RKO (cell line): ENCODE data around the gene TPRX2.
"Not testable (repeated sequence)": the region's sequence is repeated elsewhere in the genome, so short reads cannot be mapped to it uniquely, and the experiment has no call there.

ENCODE experiments used
- DNase-seq: peaks from one replicate; pipeline ENCODE4 v3.0.0-alpha.2; 2016; ENCODE audit warnings: low spot score

The TPRX2 gene

DNA sequence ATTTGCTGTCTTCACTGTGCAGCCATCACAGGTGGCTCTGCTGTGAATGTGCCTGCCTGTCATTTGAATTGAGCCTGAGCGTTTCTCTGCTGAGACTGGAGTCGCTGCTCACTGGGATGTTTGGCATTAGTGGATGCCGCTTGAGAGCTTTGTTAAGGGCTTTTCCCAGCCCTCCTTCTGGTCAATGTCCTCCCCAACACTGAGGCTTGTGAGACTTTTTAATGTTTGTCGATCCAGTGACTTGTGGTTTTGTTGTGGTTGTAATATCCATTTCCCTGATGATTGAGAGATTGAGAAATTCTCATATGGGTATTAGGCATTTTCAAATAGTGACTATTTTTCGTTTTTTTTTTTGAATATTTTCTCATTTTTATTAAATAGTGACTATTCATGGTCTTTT is 2.6 kb downstream of the TPRX2 start:
- no peak for DNase-seq

DNA sequence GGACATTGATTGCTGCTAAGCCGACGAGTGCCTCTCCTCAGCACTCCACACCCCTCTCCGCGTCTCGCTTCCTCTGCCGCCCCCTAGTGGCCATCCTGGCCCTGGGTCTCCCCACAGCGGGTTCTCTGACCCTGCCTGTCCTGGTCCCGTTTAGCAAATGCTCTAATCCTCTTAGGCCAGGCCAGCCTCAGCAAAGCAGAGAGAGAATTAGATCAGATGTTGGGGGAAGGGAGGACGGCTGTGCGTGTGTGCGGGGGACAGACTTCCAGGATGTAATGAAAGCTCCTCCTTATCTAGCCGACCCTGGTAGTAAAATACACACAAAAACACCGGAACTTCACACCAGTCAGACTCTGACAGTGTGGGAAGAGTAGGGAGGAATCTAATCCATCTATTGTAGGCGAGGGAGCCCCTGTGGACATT is 4.5 kb downstream of the TPRX2 start:
- DNase-seq = peak; percentile 70

GRCh38 chr19:47865166-47865565 is 6.1 kb downstream of the TPRX2 start:
- DNase-seq = no peak

DNA sequence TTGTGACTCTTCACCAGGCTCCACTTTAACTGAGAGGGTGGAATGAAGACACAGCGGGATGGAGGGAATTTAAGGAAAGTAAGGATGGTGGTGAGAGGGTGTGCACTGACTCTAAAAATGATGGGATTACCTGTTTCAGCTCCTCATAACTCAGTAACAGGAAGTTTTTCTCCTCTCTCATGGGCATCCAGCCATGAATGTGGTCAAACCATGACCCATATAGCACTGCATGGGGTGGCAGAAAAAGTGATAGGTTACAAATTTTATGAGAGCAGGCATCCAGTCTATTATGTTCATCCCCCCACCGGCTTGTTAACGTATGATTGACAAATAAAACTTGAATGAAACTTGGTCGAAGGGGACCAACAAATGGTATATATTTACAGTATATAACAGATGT is 19.9 kb downstream of the TPRX2 start:
- DNase-seq = no peak

GRCh38 chr19:47879385-47879784 is 20.4 kb downstream of the TPRX2 start:
- not testable (repeated sequence) for DNase-seq

DNA sequence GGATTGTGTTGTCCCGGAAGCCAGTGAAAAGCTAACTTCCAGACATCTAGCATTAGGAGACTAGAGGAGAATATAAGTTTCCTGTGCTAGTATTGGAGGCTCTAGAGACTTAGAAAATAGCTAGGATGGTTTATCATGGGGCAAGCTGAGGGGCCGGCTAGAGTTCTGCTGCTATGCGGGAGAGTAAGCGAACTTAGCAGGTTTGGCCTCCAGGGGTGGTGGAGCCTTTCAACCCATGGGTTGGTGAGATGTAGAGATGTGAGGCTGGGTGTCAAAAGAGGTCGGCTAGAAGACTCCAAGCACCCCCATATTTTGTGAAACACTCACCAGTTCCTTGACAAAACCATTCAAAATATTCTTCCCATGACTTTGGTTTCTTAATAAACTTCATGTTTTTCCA is 22.7 kb downstream of the TPRX2 start:
- DNase-seq = no peak

GRCh38 chr19:47882890-47883289 is 23.9 kb downstream of the TPRX2 start:
- DNase-seq = no peak

DNA sequence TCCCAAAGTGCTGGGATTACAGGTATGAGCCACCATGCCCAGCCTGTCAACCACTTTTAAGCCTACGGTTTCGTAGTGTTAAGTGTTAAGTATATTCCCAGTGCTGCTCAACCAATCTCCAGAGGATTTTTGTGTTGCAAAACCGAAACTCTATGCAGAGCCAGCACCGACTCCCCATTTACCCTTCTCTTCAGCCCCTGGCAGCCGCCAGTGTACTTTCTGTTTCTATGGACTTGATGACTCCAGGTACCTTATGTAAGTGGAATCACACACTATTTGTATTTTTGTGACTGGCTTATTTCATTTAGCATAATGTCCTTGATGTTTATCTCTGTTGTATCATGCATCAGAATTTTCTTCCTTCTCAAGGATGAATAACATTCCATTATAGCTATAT is 26.0 kb downstream of the TPRX2 start:
- DNase-seq = no peak

- DNase-seq = no peak
Observed at GRCh38 chr19:47886010-47886559, 27.1 kb downstream of the TPRX2 start, which contains the start of gene SULT2A1. Gene SULT2A1, minus strand, starts transcription at chr19:47886315. Its CDS starts 58 bp downstream, at chr19:47886257.

DNA sequence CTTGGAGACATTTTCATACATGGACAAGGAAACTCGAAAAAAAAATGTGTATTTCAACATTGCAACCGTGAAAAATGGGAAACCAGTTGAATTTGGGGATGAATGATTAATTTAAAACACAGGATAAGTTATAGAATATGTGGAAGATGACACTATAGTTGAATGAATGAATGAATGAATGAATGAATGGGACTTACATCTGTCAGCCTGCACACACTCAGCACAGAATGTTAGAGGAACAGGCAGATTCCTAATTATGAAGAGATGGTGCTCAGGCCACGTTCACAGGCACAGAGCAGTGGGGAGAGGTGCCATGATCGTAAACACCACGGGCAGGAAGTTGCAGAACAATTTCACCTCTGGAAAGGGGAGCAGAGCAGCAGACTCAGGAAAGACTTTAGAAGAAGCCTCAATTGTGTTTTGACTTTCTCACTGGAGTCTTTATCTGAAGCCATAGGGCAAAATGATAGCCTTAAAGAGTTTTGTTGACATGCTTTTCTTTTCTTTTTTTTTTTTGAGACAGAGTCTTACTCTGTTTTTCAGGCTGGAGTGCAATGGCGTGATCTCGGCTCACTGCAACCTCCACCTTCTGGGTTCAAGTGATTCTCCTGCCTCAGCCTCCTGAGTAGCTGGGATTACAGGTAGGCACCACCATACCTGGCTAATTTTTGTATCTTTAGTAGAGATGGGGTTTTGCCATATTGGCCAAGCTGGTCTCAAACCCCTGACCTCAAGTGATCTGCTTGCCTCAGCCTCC is 32.0 kb downstream of the TPRX2 start:
- DNase-seq = no peak

GRCh38 chr19:47891622-47891922 is 32.5 kb downstream of the TPRX2 start:
- DNase-seq = no peak

- no peak for DNase-seq
Observed at GRCh38 chr19:47891923-47892666, 33.1 kb downstream of the TPRX2 start.

GRCh38 chr19:47895165-47895782 is 36.2 kb downstream of the TPRX2 start:
- DNase-seq = no peak

DNA sequence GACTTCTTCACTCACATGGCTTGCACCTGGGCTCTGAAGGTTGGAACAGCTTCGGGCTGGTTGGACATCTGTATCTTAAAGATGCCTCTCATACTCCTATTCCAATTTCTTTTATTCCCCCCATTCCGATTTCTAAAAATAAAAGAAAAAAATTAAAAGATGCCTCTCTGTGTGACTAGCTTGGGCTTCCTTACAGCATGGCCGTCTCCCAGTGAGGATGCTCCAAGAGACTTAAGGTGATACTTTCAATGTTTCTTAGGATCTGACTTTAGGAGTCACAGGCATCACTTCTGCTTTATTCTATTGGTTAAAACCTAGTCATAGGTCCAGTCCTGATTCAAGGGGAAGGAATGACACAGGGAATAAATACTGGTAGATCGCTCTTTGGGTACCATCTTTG is 37.0 kb downstream of the TPRX2 start:
- no peak for DNase-seq

DNA sequence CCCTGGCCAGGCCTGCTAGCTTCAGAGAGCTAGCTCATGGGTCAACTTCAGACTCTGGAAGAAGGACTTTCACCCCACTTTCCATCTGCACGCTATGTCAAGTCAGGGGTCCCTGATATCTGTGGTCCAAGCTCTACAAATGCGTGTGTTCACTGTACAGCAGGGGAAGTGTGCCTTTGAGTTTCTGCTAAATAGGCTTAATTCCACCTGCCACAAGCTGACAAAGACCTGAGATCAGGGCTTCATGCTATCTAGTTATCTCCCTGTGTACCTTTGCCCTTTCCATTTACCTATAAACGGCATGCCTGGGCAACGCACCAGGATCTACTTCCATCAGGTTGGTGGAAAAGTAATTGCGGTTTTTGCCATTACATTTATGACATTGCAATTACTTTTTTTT is 37.7 kb downstream of the TPRX2 start:
- DNase-seq = no peak

- DNase-seq = no peak
Observed at GRCh38 chr19:47897861-47898260, 38.8 kb downstream of the TPRX2 start.

- no peak for DNase-seq
Observed at GRCh38 chr19:47899335-47899734, 40.3 kb downstream of the TPRX2 start.

DNA sequence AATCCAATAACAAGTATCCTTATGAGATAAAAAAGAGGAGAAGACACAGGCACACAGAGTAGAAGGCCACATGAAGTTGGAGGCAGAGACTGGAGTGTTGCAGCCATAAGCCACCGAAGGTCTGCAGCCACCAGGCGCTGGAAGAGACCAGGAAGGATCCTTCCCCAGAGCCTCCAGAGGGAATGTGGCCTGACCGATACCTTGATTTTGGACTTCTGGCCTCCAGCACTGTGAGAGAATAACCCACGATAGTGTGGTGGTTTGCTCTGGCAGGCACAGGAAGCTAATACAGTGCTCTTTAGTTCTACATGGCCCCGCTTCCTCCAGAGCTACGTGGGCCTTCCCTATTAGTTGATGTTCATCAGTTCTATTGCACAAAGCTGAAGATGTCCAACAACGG is 42.3 kb downstream of the TPRX2 start:
- no peak for DNase-seq

DNA sequence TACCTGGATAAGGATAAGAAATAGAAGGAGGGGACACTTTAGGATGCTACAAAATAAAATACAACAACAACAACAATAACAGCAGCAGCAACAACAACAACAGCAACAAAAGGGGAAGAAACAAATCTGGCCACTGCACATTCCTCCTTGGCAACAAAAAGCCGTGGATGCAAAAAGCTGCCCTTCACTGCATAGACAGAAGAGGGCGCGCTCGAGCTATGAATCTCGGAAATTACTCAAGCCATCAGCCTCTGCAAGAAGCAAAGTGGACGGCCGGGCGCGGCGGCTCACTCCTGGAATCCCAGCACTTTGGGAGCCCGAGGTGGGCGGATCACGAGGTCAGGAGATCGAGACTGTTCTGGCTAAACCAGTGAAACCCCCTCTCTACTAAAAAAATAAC is 50.3 kb downstream of the TPRX2 start:
- DNase-seq = not testable (repeated sequence)

GRCh38 chr19:47910191-47910590 is 51.2 kb downstream of the TPRX2 start:
- DNase-seq = not testable (repeated sequence)
